Choroid plexus epithelial cell (primary cell): ENCODE data around the gene RPS27L.

Source experiments
- DNase-seq: peaks from one replicate; pipeline ENCODE4 v3.0.0-alpha.2; 2010; ENCODE audit warnings: low read depth
- H3K4me3 ChIP-seq: 2 replicates; pipeline ENCODE4 v1.5.1; 2011; ENCODE audit warnings: low read depth, mild to moderate bottlenecking, control low read depth, low read length, moderate library complexity
- TF ChIP-seq, protein P1 (sequence below): conservative IDR thresholded peaks from 2 replicates; pipeline ENCODE4 v1.5.1; 2011; ENCODE audit warnings: low read depth, mild to moderate bottlenecking, control low read depth, inconsistent platforms, low read length, moderate library complexity

RPS27L gene

DNA sequence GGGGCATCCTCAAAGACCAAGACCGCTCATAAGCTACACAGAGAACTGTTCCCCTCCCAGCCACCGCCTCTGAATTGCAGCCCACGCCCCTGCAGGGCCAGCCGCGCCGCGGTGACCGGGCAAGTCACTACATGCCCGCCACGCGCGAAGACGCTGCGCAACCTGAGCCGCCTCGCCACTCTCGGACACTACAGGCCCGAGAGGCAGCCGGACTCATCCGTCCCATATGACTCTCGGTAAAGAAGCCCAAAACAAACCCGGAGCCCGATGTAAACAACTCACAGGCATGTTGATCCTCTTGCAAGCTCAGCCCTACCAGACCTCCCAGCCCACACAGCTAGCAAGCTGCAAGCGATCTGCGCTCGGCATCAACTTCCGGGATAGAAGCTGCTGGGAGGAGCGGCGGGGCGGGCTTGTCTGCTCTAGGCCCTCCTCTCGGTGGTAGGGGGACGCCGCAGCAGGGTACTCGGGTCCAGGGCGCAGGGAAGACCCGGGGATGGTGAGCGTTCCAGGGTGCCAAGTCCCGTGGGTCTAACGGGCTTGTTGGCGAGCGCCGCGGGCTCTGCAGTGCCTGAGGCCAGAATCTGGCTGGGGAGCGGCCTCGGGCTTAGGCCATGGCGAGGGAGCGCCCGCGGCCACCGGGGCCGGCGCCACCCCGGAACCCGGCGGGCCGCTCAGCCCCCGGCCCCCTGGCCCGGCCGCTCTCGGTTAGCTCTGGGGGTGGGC, at the start of gene RPS27L:
TSS of gene RPS27L (minus strand) at position 360 of the 726 bp plus-strand sequence. CDS start at position 288, 72 bp downstream.
- TF ChIP-seq, protein P1, sequence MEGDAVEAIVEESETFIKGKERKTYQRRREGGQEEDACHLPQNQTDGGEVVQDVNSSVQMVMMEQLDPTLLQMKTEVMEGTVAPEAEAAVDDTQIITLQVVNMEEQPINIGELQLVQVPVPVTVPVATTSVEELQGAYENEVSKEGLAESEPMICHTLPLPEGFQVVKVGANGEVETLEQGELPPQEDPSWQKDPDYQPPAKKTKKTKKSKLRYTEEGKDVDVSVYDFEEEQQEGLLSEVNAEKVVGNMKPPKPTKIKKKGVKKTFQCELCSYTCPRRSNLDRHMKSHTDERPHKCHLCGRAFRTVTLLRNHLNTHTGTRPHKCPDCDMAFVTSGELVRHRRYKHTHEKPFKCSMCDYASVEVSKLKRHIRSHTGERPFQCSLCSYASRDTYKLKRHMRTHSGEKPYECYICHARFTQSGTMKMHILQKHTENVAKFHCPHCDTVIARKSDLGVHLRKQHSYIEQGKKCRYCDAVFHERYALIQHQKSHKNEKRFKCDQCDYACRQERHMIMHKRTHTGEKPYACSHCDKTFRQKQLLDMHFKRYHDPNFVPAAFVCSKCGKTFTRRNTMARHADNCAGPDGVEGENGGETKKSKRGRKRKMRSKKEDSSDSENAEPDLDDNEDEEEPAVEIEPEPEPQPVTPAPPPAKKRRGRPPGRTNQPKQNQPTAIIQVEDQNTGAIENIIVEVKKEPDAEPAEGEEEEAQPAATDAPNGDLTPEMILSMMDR, result no peak
- peak; percentile 98 for DNase-seq
- H3K4me3 ChIP-seq, result peak within 1 kb of the TSS; percentile 96

DNA sequence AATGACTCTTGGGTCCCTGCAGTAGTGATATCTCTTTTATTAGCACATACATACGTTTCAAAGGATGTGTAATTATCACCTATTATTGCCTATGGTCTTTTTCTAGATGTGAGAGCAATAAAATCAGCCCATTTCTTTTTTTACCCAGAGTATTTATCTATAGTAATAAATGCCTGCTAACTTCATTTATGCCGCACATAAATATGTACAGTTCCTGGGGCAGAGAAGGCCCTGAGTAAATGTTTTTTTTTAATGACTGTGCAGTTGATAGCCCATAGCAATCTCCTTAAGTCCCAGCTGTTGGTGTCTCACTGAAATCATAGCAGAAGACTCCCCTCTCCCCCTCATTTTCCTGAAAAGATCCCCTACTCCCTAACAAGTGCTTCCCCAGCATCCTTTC, 48.8 kb upstream of the RPS27L start:
- TF ChIP-seq, protein P1, result no peak
- no peak overlapping the region for H3K4me3 ChIP-seq
- no peak for DNase-seq

DNA sequence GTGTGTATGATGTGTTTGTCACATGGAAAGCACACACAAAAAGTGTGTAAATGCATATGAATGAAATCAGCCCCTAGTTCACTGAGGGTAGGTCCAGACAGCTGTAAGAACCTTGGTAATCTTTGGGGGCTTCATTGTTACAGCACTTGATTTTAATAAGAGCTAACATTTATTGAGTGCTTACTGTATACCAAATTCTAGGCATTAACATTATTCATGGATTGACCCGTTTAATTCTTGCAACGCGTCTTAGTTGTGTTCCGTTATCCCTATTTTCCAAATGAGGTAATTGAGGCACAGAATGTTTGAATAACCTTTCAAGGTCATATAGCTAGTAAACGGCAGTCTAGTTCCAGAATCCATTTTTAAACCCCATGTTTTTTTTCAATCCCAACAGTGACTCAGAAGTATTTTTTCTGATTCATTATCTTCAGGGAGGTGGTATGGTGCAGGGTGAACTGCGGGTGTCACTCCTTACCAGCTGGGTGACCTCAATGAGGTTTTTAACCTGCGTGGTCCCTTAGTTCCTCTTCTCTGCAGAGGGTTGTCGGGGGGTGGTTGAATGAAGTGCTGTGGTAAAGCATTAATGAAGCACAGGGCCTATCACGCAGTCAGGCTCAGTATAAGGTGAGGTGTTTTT, 46.3 kb upstream of the RPS27L start:
- H3K4me3 ChIP-seq, result no peak overlapping the region
- peak; percentile 46 for DNase-seq
- TF ChIP-seq, protein P1, result no peak

DNA sequence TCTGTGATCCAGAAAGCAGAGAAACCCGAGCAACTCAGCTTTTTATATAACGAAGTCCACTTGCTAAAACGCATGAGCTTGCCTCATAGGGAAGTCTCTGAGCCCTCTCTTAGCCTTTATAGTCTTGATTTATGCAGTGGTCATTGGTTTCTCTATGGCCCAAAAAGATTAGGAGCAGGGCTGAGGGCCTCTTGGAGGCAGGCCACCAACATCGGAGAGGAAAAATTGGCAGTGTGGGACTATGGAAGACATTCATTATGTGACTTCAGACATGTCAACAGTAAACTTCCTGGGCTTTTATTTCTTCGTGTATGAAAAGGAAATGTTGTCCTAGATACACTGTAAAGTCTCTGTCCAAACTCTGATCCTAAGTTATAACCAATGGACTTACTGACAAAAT, 45.6 kb upstream of the RPS27L start:
- no peak for DNase-seq
- no peak overlapping the region for H3K4me3 ChIP-seq
- TF ChIP-seq, protein P1, result no peak

DNA sequence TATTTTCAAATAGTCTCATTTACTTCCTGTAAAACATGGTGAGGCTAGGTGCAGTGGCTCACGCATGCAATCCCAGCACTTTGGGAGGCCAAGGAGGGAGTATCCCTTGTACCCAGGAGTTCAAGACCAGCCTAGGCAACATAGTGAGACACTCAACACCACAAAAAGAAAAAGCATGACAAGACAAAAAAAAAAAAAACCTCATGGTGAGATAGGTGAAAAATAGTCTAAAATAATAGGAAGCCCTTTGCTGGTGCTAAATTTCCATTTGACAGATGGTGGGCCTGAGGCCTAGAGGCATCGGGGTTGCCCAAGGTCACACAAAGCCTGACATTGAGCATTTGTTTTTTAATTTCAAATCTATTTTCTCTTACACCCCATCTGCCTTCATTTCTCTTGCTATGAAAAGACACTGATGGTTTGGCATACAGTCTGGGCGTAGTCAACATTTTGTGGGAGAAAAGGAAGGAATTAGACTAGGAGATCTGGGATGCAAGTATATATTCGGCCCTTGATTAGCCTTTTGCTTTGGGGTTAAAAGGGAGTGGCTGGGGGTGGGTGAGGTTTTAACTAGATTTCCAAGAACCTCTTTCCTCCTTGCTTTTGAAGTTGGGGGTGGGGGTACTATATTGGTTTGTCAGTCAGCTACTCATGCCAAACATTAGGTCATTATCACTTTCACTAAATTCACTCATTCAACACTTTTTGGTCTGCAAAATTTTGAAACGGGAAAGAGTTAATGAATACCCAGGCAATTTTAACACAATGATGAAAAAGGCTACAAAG, 43.4 kb upstream of the RPS27L start:
- no peak for DNase-seq
- TF ChIP-seq, protein P1, result no peak
- H3K4me3 ChIP-seq, result no peak overlapping the region

DNA sequence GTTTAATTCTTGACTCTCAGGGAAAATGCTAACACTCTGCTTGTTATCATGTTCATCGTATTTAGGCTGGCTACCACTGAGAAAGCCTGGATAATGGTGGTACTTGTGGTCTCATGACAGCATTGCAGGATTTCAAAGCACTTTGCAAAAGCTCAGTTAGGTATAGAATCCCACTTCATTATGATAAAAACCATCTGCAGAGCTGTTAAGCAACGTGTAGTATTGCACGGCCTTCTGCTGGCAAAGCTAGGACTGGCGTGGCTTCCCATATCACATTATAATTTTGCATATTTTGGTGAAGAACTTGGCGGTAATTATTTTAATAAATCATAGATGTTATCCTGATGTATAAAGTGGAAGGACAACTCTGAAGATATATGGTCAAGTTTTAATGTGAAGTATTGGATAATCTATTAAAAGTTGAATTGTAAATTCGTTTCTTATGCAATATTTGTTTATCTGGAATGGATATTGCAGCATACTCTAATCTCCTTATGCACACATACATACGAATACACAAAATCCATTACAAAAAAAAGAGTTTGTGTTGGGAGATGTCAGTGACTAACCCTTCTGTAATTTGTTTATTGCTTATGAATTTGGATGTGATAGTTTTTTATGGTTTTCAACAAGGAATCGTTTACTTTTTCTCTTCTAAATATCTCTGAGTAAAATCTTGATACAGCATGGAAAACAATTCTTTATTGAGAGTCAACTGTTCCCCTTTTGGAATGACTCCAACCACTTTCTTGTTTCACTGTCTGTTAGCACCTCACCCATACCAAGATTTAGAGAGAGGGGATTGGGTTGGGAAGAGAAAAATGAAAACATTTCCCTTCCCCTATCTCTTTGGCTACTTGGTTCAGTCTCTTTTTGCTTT, 41.3 kb upstream of the RPS27L start:
- DNase-seq, result peak; percentile 50
- H3K4me3 ChIP-seq, result no peak overlapping the region
- TF ChIP-seq, protein P1, result no peak
